Upper lobe of left lung (tissue), 6 donors: Measurements from ENCODE around the gene HDDC2. TPM values are rescaled to one million over a fixed set of nuclear protein-coding genes. Genes with fewer than 3 reads are reported as not detected.

Experiments
- ATAC-seq, 2 donors: fragments of 200-7000 bp; cut with Tn5 transposase; one replicate each; pipeline ENCODE4 v1.9.1; 2022; ENCODE audit warnings: mild to moderate bottlenecking in 2 of 2, moderate library complexity in 2 of 2; ENCODE audit not compliant: low FRiP score in 2 of 2
- DNase-seq, 2 donors: peaks; one replicate each; pipeline ENCODE4 v3.0.0-alpha.2; 2019 to 2020
- H3K27ac ChIP-seq, 4 donors: fragments of 200-600 bp; sonication (generic); one replicate each; pipeline ENCODE4 v1.5.1; 2016 to 2019
- H3K27me3 ChIP-seq, 4 donors: fragments of 200-600 bp; sonication (generic); one replicate each; pipeline ENCODE4 v1.5.1; 2017 to 2019
- H3K36me3 ChIP-seq, 4 donors: fragments of 200-600 bp; sonication (generic); one replicate each; pipeline ENCODE4 v1.5.1; 2016 to 2019
- H3K4me1 ChIP-seq, 4 donors: fragments of 200-600 bp; sonication (generic); one replicate each; pipeline ENCODE4 v1.5.1; 2018 to 2019
- H3K4me3 ChIP-seq, 4 donors: fragments of 200-600 bp; sonication (generic); one replicate each; pipeline ENCODE4 v1.5.1; 2017 to 2019; ENCODE audit warnings: mild to moderate bottlenecking in 2 of 4, moderate library complexity in 1 of 4
- H3K9me3 ChIP-seq, 4 donors: fragments of 200-600 bp; sonication (generic); one replicate each; pipeline ENCODE4 v1.5.1; 2018 to 2019
- CTCF ChIP-seq, 6 experiments: fragments of 450-650 bp in 4 of 6; fragments of 200-600 bp in 2 of 6; sonication (generic) in 2 of 6; IDR thresholded peaks; one replicate each; pipeline ENCODE4 v1.5.1; 2016 to 2019; ENCODE audit warnings: antibody characterized with exemption in 6 of 6
- EP300 ChIP-seq, 4 donors: sonication (generic); formaldehyde crosslinking; IDR thresholded peaks; one replicate each; pipeline ENCODE4 v1.5.1; 2017; ENCODE audit warnings: antibody characterized with exemption in 4 of 4, control low read depth in 2 of 4
- POLR2A ChIP-seq, 4 donors: fragments of 450-650 bp; IDR thresholded peaks; one replicate each; pipeline ENCODE4 v1.5.1; 2016 to 2017; ENCODE audit warnings: antibody characterized with exemption in 4 of 4, mild to moderate bottlenecking in 2 of 4
- POLR2AphosphoS5 ChIP-seq, 2 donors: sonication (generic); formaldehyde crosslinking; IDR thresholded peaks; one replicate each; pipeline ENCODE4 v1.5.1; 2017; ENCODE audit warnings: antibody characterized with exemption in 2 of 2
- WGBS, 2 donors: methylation state at CpG; one replicate each; pipeline ENCODE4 v1.1.5; 2017 to 2018; 5-methylcytosine and 5-hydroxymethylcytosine counted together
- total RNA-seq, 6 donors: library from RNA; depleted of rRNA in 4 of 6; stranded (reverse); fragments of >200 nt in 4 of 6; gene quantifications; one replicate each; pipeline versions ENCODE4 v1.1.0 to v1.2.1, GENCODE V29; 2016 to 2021
- donor health status: DM: no; HTN: no; CAD: no; lungs with moderate emphysema.
- donor health status: DM: no; HTN: yes; CAD: no; lungs with severe emphysema.

Gene HDDC2
- total RNA-seq, 6 donors from 2014 or later = 31.4 to 57.5 (median 47.4) TPM

- no peak for DNase-seq
- Histone ChIP-seq H3K4me1 (no peaks in the 10 kb centered on the region), H3K9me3 (peaks cover 0 to 4% (median 0%) of the 10 kb centered on the region in 4 donors), H3K4me3 (no peak overlapping the region), H3K27ac (no peak overlapping the region), H3K27me3 (no peaks in the 10 kb centered on the region), H3K36me3 (no peaks in the 10 kb centered on the region)
- TF ChIP-seq POLR2AphosphoS5 (IDR thresholded peaks at IDR 0.05) = no peak
- TF ChIP-seq EP300 (IDR thresholded peaks at IDR 0.05) = no peak
- no peak for ATAC-seq
- WGBS, 2 donors = 93 to 96% methylated on average over 1 of the region's 1 CpG
Observed at GRCh38 chr6:125332664-125333063, 30.9 kb upstream of the HDDC2 start.

DNA sequence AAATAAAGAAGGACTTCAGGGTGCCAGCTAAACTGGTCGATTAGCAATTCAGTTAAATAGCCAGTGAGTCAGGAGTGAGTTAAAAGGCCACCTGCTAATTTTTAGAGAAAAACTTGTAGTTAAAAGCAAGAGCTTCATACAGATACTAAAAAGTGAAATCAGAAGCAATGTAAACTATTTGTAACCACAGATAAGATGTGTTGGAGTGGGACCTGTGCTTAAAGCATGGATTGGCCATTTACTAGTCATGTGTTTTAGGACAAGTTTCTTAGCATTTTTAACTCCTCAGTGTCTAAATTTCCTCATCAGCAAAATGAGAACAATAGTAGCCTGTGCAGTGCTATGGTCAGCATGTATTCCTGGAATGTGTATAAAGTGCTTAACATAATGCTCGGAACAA is 23.8 kb upstream of the HDDC2 start:
- ATAC-seq = no peak
- no peaks in the 10 kb centered on the region for H3K36me3 ChIP-seq
- no peak for TF ChIP-seq CTCF (IDR thresholded peaks at IDR 0.05)
- TF ChIP-seq POLR2AphosphoS5 (IDR thresholded peaks at IDR 0.05) = no peak
- TF ChIP-seq EP300 (IDR thresholded peaks at IDR 0.05) = no peak
- TF ChIP-seq POLR2A (IDR thresholded peaks at IDR 0.05) = no peak
- H3K4me1 ChIP-seq = no peaks in the 10 kb centered on the region
- H3K27ac ChIP-seq = no peak overlapping the region
- no peaks in the 10 kb centered on the region for H3K27me3 ChIP-seq
- WGBS, 2 donors = 65 to 67% methylated on average over 2 of the region's 2 CpGs
- H3K9me3 ChIP-seq = no peaks in the 10 kb centered on the region
- no peak overlapping the region for H3K4me3 ChIP-seq
- DNase-seq = no peak

- no peak for ATAC-seq
- Histone ChIP-seq H3K4me1 (no peaks in the 10 kb centered on the region), H3K36me3 (no peaks in the 10 kb centered on the region), H3K27me3 (no peaks in the 10 kb centered on the region), H3K9me3 (no peaks in the 10 kb centered on the region), H3K4me3 (no peak overlapping the region), H3K27ac (no peak overlapping the region)
- TF ChIP-seq POLR2A (IDR thresholded peaks at IDR 0.05) (no peak), EP300 (IDR thresholded peaks at IDR 0.05) (no peak), CTCF (IDR thresholded peaks at IDR 0.05) (no peak), POLR2AphosphoS5 (IDR thresholded peaks at IDR 0.05) (no peak)
- no peak for DNase-seq
- WGBS, 2 donors = 93 to 96% methylated on average over 2 of the region's 2 CpGs
Observed at GRCh38 chr6:125323376-125323775, 21.6 kb upstream of the HDDC2 start.

DNA sequence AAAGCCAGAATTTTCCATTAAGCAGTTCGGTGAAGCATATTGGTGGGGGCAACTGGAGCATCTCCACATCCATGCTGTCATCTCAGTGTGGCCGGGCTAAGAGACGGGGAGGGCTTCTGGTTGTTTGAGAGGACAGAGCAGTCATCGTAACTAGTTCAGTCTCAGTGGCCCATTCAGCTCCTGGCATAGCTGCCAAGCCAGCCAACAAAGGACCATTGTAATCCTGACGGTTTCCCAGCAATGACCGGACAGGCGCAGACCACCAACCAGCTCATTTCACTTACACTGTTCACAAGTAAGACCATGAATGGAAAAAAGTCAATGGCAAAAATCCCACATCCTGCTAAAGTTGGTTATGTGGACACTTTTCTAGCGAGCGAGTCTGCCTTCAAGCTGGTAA is 14.9 kb upstream of the HDDC2 start:
- Histone ChIP-seq H3K27ac (no peak overlapping the region), H3K9me3 (no peaks in the 10 kb centered on the region), H3K4me1 (no peaks in the 10 kb centered on the region), H3K36me3 (no peaks in the 10 kb centered on the region), H3K4me3 (no peak overlapping the region), H3K27me3 (no peaks in the 10 kb centered on the region)
- TF ChIP-seq EP300 (IDR thresholded peaks at IDR 0.05) (no peak), CTCF (IDR thresholded peaks at IDR 0.05) (no peak), POLR2AphosphoS5 (IDR thresholded peaks at IDR 0.05) (no peak), POLR2A (IDR thresholded peaks at IDR 0.05) (no peak)
- ATAC-seq (no peak), DNase-seq (no peak)
- 87 to 90% methylated on average over 9 of the region's 9 CpGs for WGBS, 2 donors

DNA sequence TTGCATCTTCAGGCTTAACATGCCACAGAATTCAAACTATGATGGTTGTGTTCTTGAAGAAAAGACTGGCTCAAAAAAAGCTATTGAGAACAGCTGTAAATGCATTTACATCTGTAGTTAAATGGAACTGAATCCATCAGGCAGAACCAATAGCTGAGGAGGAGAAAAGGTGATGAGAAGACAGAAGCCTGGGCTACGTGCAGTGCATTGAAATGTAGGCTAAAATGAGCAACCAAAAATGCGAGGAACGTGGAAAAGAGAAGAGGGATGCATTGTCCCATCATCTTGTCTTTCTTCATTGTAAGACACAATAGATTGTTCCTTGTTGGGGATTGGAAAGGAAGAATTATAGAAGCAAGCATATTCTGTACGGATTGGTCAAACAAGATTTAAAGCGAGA is 13.8 kb upstream of the HDDC2 start:
- WGBS, 2 donors = 95% methylated on average over 5 of the region's 5 CpGs
- no peak for ATAC-seq
- Histone ChIP-seq H3K4me3 (no peak overlapping the region), H3K27ac (no peak overlapping the region), H3K4me1 (no peaks in the 10 kb centered on the region), H3K27me3 (no peaks in the 10 kb centered on the region), H3K9me3 (no peaks in the 10 kb centered on the region), H3K36me3 (no peaks in the 10 kb centered on the region)
- no peak for DNase-seq
- TF ChIP-seq EP300 (IDR thresholded peaks at IDR 0.05) (no peak), CTCF (IDR thresholded peaks at IDR 0.05) (no peak), POLR2A (IDR thresholded peaks at IDR 0.05) (no peak), POLR2AphosphoS5 (IDR thresholded peaks at IDR 0.05) (no peak)
